ENCODE measurements around the gene ATP5F1E.
"Not testable (repeated sequence)": the region's sequence is repeated elsewhere in the genome, so short reads cannot be mapped to it uniquely, and the experiment has no call there.

The ATP5F1E gene

GRCh38 chr20:58988565-58988882 lies 43.6 kb downstream of the ATP5F1E start:
- no peak for DNase-seq (ENCODE audit: low spot score)

- DNase-seq (ENCODE audit: low spot score): no peak
Observed at GRCh38 chr20:58987790-58988564, 44.2 kb downstream of the ATP5F1E start.

GRCh38 chr20:58986968-58987517 lies 45.1 kb downstream of the ATP5F1E start:
- DNase-seq (ENCODE audit: low spot score): no peak

- no peak for DNase-seq (ENCODE audit: low spot score)
Observed at GRCh38 chr20:58986286-58986967, 45.7 kb downstream of the ATP5F1E start.

GRCh38 chr20:58985656-58986055 lies 46.5 kb downstream of the ATP5F1E start:
- DNase-seq (ENCODE audit: low spot score): no peak

- DNase-seq (ENCODE audit: low spot score): no peak
Observed at GRCh38 chr20:58984691-58985090, 47.4 kb downstream of the ATP5F1E start.

- not testable (repeated sequence) for DNase-seq (ENCODE audit: low spot score)
Observed at GRCh38 chr20:58983115-58983468, 49.0 kb downstream of the ATP5F1E start.

GRCh38 chr20:58982406-58983114 lies 49.6 kb downstream of the ATP5F1E start:
- DNase-seq (ENCODE audit: low spot score): no peak

- DNase-seq (ENCODE audit: low spot score): no peak
Observed at GRCh38 chr20:58981628-58982364, 50.3 kb downstream of the ATP5F1E start.

- DNase-seq (ENCODE audit: low spot score): peak; percentile 100
Observed at GRCh38 chr20:58980711-58981627, 51.2 kb downstream of the ATP5F1E start, which contains the start of gene NELFCD. Gene NELFCD (plus strand): TSS chr20:58981256. CDS start chr20:58981310, 54 bp downstream.

- no peak for DNase-seq (ENCODE audit: low spot score)
Observed at GRCh38 chr20:58978351-58979190, 53.6 kb downstream of the ATP5F1E start.

- no peak for DNase-seq (ENCODE audit: low spot score)
Observed at GRCh38 chr20:58976061-58976730, 55.9 kb downstream of the ATP5F1E start.
